MM.1S (cell line): Measurements from ENCODE around the gene LEAP2.

Source experiments
- DNase-seq: peaks from one replicate; pipeline ENCODE4 v3.0.0-alpha.2; 2015
- H2AFZ ChIP-seq: fragments of 300-600 bp; sonication (generic); 2 replicates; pipeline ENCODE4 v1.6.0; 2016; ENCODE audit warnings: antibody characterized with exemption, low read length
- H3F3A ChIP-seq: fragments of 300-600 bp; sonication (generic); 2 replicates; pipeline ENCODE4 v1.6.1; 2016; ENCODE audit warnings: mild to moderate bottlenecking, antibody characterized with exemption, low read length, moderate library complexity, mixed read lengths; ENCODE audit not compliant: insufficient read depth
- H3K27ac ChIP-seq: fragments of 300-600 bp; sonication (generic); 2 replicates; pipeline ENCODE4 v1.5.1; 2016; ENCODE audit warnings: mild to moderate bottlenecking, low read length
- H3K27me3 ChIP-seq: fragments of 300-600 bp; sonication (generic); replicated peaks from 2 replicates; pipeline ENCODE4 v1.6.0; 2016; ENCODE audit warnings: low read length; ENCODE audit not compliant: insufficient read depth
- H3K36me3 ChIP-seq: fragments of 300-600 bp; sonication (generic); replicated peaks from 2 replicates; pipeline ENCODE4 v1.6.1; 2016; ENCODE audit warnings: mild to moderate bottlenecking, low read length, mixed read lengths; ENCODE audit not compliant: insufficient read depth
- H3K4me1 ChIP-seq: fragments of 300-600 bp; sonication (generic); 2 replicates; pipeline ENCODE4 v1.6.1; 2016; ENCODE audit warnings: low read length, mixed read lengths
- H3K4me2 ChIP-seq: fragments of 300-600 bp; sonication (generic); 2 replicates; pipeline ENCODE4 v1.6.0; 2016; ENCODE audit warnings: low read depth, low read length
- H3K4me3 ChIP-seq: fragments of 300-600 bp; sonication (generic); 2 replicates; pipeline ENCODE4 v1.5.1; 2016; ENCODE audit warnings: low read length, mixed read lengths
- H3K79me2 ChIP-seq: fragments of 300-600 bp; sonication (generic); 2 replicates; pipeline ENCODE4 v1.6.1; 2016; ENCODE audit warnings: mixed run types, low read length, mixed read lengths
- H3K9ac ChIP-seq: fragments of 300-600 bp; sonication (generic); 2 replicates; pipeline ENCODE4 v1.6.1; 2016; ENCODE audit warnings: low read length, mixed read lengths
- H3K9me2 ChIP-seq: fragments of 300-600 bp; sonication (generic); replicated peaks from 2 replicates; pipeline ENCODE4 v1.6.1; 2016; ENCODE audit warnings: mild to moderate bottlenecking, low read length, mixed read lengths; ENCODE audit not compliant: insufficient read depth
- H3K9me3 ChIP-seq: fragments of 300-600 bp; sonication (generic); replicated peaks from 2 replicates; pipeline ENCODE4 v1.6.1; 2016; ENCODE audit warnings: mild to moderate bottlenecking, low read length, mixed read lengths; ENCODE audit not compliant: insufficient read depth
- H4K20me1 ChIP-seq: fragments of 300-600 bp; sonication (generic); 2 replicates; pipeline ENCODE4 v1.6.1; 2016; ENCODE audit warnings: mild to moderate bottlenecking, low read length, moderate library complexity, mixed read lengths; ENCODE audit not compliant: insufficient read depth
- EZH2 ChIP-seq: fragments of 300-600 bp; sonication (generic); optimal IDR thresholded peaks from 2 replicates; pipeline ENCODE3; 2017; ENCODE audit warnings: low read depth, mild to moderate bottlenecking, antibody characterized with exemption, low read length, mixed read lengths
- EZH2phosphoT487 ChIP-seq: fragments of 300-600 bp; sonication (generic); IDR thresholded peaks from 2 replicates; pipeline ENCODE4 v1.6.1; 2018; ENCODE audit warnings: antibody characterized with exemption, low read length
- TF ChIP-seq, protein P1 (sequence below): fragments of 300-600 bp; sonication (generic); IDR thresholded peaks from 2 replicates; pipeline ENCODE4 v1.5.1; 2016; ENCODE audit warnings: antibody characterized with exemption, low read length, mixed read lengths

Gene LEAP2

DNA sequence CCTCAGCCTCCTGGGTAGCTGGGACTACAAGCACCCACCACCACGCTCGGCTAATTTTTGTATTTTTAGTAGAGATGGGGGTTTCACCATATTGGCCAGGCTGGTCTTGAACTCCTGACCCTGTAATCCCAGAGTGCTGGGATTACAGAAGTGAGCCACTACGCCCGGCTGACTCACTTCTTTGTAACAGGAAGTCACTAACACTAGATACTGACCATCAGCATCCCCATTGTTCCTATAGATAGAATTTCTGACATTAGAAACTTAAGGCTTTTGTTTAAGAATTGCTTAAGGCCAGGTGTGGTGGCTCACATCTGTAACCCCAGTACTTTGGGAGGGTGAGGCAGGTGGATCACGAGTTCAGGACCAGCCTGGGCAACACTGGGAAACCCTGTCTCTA is 42.2 kb downstream of the LEAP2 start:
- Histone ChIP-seq H3K4me3 (no peak overlapping the region), H2AFZ (no peak overlapping the region), H3F3A (0 out of 2 replicates have a peak, but pooled peaks cover 9% of the 10 kb centered on the region), H3K9me3 (no peaks in the 10 kb centered on the region), H3K79me2 (no peaks in the 10 kb centered on the region), H3K9ac (no peak overlapping the region), H3K36me3 (no peaks in the 10 kb centered on the region; the same call in 1 of the 2 replicates), H4K20me1 (no peaks in the 10 kb centered on the region), H3K4me2 (no peak overlapping the region), H3K27ac (peak overlapping the region; percentile 13; the same call in 1 of the 2 replicates), H3K4me1 (0 out of 2 replicates have a peak, but pooled peaks cover 5% of the 10 kb centered on the region), H3K9me2 (no peaks in the 10 kb centered on the region), H3K27me3 (no peaks in the 10 kb centered on the region)
- peak; percentile 70 for DNase-seq
- TF ChIP-seq EZH2phosphoT487 = no peak
- TF ChIP-seq, protein P1, sequence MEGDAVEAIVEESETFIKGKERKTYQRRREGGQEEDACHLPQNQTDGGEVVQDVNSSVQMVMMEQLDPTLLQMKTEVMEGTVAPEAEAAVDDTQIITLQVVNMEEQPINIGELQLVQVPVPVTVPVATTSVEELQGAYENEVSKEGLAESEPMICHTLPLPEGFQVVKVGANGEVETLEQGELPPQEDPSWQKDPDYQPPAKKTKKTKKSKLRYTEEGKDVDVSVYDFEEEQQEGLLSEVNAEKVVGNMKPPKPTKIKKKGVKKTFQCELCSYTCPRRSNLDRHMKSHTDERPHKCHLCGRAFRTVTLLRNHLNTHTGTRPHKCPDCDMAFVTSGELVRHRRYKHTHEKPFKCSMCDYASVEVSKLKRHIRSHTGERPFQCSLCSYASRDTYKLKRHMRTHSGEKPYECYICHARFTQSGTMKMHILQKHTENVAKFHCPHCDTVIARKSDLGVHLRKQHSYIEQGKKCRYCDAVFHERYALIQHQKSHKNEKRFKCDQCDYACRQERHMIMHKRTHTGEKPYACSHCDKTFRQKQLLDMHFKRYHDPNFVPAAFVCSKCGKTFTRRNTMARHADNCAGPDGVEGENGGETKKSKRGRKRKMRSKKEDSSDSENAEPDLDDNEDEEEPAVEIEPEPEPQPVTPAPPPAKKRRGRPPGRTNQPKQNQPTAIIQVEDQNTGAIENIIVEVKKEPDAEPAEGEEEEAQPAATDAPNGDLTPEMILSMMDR = no peak
- no peak for TF ChIP-seq EZH2

DNA sequence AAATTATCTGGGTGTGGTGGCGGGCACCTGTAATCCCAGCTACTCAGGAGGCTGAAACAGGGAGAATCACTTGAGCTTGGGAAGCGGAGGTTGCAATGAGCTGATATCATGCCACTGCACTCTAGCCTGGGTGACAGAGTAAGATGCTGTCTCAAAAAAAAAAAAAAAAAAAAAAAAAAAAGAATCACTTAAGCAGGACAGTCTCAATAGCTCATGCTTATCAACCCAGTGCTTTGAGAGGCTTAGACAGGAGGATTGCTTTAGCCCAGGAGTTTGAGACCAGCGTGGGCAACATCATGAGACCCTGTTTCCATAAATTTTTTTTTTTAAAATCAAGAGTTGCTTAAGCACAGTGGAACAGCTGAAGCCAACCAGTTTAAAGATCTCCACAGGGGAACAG is 42.6 kb downstream of the LEAP2 start:
- H3K4me3 ChIP-seq = no peak overlapping the region
- no peak overlapping the region for H3K4me2 ChIP-seq
- H2AFZ ChIP-seq = no peak overlapping the region
- no peaks in the 10 kb centered on the region for H3K27me3 ChIP-seq
- H4K20me1 ChIP-seq = no peaks in the 10 kb centered on the region
- no peaks in the 10 kb centered on the region; the same call in 1 of the 2 replicates for H3K36me3 ChIP-seq
- H3F3A ChIP-seq = 0 out of 2 replicates have a peak, but pooled peaks cover 9% of the 10 kb centered on the region
- DNase-seq = no peak
- H3K79me2 ChIP-seq = no peaks in the 10 kb centered on the region
- H3K27ac ChIP-seq = peak overlapping the region; percentile 13; the same call in 1 of the 2 replicates
- TF ChIP-seq EZH2 (no peak), EZH2phosphoT487 (no peak)
- TF ChIP-seq, protein P1 = no peak
- no peaks in the 10 kb centered on the region for H3K9me2 ChIP-seq
- no peak overlapping the region for H3K9ac ChIP-seq
- H3K4me1 ChIP-seq = 0 out of 2 replicates have a peak, but pooled peaks cover 5% of the 10 kb centered on the region
- H3K9me3 ChIP-seq = no peaks in the 10 kb centered on the region
